Measurements from ENCODE around the gene BRF1.
"Not testable (repeated sequence)": the region's sequence is repeated elsewhere in the genome, so short reads cannot be mapped to it uniquely, and the experiment has no call there.

BRF1 gene

DNA sequence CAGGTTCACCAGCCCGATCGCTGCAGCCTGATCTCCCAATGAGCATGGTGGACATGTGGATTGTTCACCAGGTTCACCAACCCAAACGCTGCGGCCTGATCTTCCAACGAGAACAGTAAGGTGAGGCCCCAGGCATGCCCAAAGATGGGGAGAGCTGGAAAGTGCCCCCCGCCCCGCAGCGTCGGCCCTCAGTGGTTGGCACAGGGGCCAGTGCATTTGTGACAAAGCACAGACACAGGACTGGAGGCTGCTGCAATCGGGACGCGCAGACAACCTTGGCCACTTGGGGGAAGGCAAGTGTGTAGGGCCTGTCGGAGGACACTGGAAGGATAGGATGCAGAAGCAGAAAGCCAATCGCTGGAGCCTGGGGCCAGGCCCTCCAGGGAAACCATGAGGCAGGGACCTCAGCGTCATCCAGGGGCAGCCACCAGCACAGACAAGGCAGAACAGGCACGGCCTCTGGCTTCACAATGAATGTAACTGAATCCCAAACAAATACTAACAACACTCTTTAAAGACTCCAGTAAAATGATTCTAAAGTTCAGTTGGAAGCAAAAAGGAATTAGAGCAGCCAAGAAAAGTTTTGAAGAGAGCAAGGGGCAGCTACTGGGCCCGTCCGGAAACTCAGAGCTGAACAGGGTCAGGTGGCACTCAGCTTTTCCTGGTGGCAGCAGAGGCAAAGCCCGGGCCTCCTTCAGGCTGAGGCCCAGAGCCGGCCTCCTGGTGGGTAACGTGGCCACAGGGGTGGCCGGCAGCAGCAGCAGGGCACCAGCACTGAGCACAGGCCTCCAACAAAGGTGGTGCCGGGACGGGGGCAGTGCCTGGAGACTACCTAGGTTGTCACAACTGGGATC, 13.3 kb downstream of the BRF1 start:
- no peak for DNase-seq

DNA sequence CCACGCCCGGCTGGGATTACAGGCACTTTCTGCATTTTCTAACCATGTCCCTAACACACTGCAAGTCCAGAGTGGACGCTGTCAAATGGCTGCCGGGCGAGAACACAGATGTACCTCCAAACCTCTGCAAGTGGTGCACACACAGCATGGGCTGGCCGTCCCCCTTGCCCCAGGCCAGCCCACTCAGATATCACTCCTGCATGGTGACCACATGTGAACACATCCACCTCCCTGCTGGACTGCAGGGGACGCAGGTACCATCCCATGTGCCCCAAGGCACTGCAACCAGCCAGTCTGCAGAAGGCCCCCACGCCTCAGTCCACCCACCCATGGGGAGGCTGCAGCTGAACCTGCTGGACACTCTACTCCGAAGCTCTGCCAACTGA, 14.0 kb downstream of the BRF1 start:
- no peak for DNase-seq

DNA sequence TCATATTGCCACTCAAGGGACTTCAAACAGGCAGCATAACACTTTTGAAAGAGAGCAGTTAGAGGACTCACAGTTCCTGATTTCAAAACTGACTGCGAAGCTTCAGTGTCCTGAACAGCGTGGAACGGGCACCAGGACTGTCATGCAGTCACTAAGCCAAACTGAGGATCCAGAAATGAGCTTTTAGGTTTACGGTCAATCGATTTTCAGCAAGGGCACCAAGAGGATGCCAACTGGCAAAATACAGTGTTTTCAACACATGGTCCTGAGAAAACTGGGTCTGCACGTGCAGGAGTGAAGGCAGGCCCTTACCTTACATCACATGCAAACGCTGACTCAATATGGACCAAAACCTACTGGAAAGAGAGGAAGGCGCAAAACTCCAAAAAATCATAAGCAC, 15.6 kb downstream of the BRF1 start:
- no peak for DNase-seq

DNA sequence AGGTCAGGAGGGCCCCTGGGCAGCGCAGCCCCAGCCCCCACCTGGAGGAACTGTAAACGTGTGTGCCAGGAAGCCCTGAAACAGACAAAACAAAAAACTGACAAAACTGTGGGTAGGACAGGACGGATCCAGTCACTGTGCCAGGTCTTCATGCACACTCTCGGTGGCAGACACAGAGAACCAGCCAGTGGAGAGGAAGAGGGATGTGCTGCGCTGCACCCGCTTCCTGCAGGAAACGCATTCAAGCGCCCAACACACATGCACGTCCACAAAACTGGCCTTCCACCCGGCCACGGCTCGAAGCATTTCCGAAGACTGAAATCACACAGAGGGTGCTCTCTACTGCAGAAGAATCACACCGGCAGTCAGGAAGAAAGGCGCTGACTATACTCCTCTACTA, 16.9 kb downstream of the BRF1 start:
- DNase-seq: no peak

DNA sequence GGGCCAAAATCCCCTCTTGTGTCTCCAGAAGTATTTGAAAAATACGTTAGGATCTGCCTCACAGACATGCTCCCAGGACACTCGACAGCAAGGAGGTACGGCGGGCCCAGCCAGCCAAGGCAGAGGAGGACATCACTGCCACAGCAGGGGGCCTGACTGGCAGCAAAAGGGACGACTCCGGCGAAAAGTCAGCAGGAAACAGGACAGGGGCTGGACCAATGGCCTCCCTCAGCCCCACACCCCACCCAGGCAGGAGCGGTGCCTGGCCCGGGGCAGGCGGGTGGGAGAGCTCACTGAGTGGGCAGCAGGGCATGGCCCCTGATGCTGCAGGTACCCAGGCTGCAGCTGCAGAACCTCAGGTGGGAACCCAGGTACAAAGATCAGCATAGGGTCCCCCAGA, 17.8 kb downstream of the BRF1 start:
- no peak for DNase-seq

DNA sequence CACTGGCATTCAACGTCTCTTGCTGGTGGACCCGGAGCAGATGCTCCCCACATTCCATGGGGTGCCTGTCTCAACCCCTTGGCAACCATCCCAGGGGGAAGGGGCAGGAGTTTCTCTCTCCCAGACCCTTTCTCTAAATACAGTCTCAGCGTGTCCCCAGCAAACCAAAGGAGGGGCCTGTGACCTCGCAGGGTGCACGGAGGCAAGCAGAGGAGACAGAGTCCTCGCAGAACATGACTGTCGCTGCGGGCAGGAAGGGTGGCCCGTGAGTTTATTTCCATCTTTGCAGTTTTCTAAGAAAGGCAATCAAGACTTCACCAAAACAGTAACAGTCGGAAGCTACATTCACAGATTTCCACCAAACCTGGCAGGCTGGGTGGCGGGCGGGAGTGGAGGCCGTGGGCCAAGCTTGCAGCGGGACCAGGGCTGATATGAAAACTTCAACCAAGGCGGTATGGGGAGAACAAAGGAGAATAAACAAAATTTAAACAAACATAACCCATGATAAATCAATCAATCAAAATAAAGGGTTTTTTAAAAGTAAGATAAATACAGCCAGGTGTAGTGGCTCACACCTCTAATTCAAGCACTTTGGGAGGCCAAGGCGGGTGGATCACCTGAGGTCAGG, 18.6 kb downstream of the BRF1 start:
- no peak for DNase-seq

DNA sequence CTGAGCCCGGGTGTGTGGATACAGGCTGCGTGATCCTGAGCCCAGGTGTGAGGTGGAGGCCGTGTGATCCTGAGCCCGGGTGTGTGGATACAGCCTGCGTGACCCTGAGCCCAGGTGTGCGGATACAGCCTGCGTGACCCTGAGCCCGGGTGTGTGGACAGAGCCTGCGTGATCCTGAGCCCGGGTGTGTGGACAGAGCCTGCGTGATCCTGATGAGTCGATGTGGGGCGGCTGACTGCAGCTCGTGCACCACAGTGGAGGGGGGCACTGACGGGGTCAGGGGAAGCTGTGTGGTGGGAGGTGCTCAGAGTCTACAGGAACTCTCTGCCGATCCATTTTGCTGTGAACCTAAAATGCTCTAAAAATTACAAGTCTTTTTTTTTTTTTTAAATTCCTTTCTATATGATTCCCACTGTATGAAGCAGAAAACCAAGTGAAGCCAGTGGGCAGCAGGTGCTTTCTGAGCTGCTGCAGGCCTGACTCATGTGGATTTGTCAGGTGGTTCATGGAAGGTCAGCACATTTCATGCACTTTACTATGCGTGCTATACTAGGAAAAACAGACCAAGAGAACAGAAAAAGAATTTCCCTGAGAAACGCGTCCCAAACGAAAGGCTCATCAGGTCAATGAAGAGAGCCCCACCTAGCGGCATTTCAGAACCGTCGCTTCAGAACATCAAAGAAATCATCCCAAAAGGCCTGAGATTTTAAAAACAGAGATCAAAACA, 19.3 kb downstream of the BRF1 start:
- no peak for DNase-seq

DNA sequence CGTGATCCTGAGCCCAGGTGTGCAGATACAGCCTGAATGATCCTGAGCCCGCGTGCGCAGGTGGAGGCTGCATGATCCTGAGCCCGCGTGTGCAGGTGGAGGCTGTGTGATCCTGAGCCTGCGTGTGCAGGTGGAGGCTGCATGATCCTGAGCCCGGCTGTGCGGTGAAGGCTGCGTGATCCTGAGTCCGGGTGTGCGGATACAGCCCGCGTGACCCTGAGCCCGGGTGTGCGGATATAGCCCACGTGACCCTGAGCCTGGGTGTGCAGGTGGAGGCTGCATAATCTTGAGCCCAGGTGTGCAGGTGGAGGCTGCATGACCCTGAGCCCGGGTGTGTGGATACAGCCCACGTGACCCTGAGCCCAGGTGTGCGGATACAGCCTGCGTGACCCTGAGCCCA, 20.3 kb downstream of the BRF1 start:
- DNase-seq: no peak

DNA sequence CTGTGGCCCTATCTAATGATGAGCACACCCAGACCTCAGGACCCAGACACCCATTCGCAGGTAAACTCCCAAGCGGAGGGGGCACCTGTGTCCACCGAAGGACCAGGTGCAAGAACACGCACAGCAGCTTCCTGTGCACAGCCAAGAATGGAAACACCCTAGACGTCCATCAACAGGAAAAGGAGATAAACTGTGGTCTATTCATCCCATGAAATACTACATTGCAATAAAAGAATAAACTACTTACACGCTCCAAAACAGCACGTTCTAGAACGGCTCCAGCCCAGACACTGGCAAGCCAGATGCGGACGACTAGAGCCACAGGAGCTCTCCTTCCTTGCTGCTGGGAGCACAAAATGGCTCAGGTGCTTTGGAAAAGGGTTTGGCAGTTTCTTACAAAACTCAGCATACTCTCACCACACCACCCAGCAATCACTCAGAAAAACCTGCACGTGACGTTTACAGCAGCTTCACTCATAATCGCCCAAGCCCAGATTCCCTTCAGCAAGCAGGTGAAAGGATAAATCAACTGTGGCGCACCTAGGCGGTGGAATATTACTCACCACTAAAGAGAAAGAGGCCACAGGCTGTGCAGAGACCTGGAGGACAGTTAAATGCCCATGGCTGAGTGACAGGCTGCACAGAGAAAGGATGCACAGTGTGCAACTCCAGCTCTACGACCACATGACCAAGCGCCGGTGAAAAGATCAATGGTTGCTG, 21.0 kb downstream of the BRF1 start:
- DNase-seq: no peak

DNA sequence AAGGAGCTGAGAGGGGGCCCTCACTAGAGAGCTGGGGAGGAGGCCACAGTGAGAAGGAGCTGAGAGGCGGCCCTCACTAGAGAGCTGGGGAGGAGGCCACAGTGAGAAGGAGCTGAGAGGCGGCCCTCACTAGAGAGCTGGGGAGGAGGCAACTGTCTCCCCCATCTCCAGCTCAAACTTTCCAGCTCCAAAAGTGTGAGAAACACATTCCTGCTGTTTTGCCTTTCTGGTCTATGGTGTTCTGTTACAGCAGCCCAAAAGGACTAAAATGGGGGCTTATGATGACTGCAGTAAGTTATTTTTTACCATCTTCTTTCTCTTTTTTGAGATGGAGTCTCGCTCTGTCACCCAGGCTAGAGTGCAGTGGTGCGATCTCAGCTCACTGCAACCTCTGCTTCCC, 23.4 kb downstream of the BRF1 start:
- not testable (repeated sequence) for DNase-seq

DNA sequence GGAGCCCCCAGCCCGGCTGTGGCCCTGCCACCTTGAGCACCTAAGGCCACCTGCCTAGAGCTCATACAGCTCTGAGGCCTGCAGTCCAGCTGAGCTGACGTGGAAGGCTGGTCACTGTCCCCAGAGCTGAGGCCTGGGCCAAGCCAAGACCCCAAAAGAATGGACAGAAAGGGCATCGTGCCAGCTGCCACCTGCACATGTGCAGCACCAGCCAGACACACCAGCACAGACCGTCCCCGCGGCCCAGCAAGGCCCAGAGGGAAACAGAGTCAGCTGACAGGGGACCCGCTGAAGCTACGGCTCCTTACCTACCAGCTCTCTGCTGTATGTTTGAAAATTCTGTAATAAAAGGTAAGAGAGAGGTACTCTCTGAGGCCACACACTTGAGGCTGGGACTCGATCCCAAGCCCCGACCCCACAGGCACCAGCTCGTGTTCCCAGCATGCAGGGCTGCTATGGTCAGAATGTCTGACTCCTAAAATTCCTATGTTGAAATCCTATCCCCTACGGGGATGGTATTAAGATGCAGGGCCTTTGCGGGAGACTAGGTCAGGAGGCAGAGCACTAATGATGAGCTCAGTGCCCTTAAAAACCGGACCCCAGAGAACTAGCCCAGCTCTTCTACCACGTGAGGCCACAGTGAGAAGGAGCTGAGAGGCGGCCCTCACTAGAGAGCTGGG, 25.4 kb downstream of the BRF1 start:
- no peak for DNase-seq

DNA sequence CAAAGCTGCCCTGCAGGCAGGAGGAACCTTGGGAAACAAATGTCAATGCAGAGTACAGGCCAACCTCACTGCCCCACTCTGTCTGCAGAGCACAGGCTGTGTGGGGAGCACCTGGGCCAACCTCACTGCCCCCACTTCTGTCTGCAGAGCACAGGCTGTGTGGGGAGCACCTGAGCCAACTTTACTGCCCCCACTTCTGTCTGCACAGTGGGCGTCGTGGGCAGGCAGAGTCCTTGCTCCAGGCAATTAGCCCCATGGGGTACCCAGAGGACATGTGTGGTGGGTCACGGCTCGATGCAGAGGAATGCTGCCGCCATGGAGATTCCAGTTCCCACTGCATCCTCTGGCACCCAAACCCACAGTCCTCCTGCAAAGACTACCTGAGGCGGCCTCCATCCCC, 26.2 kb downstream of the BRF1 start:
- no peak for DNase-seq

DNA sequence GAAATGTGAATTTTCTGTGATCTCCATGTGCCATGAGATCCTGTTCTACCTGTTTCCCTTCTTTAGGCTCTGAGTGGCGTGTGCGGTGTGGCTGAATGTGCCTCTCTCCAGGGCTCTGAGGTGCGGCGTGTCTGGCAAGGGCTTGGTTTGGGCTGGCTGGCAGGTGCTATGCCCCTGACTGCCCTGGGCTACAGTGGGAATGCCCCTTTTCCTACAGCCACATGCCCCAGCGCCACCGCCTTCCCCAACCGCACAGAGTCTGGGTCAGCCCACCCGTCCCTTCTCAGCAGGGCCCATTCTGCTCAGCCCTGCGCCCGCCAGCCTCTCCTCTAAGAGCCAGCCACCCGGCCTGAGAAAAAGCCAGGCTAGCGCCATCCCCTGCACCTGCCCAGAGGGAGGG, 27.7 kb downstream of the BRF1 start:
- peak; percentile 74 for DNase-seq

DNA sequence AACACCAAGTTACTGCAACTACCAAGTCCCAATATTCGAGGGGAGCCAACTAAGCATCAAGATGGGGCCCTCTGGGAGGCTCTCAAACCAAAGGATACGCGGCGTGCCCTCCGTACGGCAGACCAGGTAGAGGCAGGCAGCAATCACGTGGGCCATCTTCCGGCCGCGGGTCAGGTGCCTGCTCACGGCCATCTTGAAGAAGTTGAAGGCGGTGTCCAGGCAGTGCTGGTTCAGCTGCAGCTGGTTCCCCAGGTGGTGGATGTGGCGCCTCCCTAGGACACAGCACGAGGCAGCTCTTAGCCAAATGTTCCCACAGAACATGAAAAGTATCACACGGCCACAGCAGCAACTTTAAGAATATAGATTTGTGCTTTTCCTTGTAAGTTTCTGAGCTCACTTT, 28.2 kb downstream of the BRF1 start:
- peak; percentile 74 for DNase-seq

DNA sequence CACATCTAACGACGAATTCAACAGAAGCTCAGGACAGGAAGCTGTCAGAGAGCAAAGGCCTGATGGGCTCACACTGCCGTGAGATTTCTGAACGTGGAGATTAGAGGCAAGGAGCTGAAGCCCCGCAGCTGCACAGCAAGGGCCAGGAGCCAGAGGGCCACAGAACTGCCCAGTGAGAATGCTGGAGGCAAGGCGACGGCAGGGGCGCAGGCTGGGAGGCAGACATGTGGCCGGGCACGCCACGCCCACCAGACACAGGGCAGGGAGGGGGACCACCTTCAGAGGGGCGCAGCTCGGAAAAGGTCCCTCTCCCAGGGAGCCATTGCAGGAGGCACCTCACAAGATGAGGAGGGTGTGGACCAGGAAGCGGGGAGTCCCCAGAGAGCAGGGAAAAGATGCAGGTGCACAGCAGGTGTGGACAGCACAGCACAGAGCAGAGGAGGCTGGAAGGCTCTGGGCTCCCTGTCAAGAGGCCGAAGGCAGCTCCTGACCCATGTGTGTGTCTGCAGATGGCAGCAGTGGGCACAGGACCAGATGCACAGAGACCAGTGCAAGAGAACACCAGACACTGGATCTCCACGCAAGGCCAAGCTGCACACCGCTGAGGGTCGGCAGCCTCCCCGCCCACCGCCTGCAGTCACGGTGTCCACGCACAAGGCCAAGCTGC, 29.4 kb downstream of the BRF1 start:
- no peak for DNase-seq

DNA sequence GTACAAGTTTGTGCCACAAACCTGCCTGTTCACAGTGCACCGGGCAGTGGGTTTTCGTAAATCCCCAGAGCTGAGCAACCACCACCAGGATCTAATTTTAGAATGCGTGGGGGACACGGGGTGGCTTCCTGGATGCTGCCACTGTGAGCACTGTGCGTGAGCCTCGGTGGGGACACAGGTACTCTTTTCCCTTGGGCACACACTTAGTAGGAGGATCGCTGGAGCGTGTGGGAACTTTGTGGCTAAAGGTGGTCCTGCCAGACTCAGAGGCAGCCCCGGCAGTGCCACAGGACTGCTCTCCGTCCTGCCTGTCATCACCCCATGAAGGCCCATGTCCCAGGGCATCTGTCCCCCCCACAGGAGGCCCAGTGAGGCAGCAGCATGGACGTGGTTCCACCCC, 31.4 kb downstream of the BRF1 start:
- DNase-seq: no peak

DNA sequence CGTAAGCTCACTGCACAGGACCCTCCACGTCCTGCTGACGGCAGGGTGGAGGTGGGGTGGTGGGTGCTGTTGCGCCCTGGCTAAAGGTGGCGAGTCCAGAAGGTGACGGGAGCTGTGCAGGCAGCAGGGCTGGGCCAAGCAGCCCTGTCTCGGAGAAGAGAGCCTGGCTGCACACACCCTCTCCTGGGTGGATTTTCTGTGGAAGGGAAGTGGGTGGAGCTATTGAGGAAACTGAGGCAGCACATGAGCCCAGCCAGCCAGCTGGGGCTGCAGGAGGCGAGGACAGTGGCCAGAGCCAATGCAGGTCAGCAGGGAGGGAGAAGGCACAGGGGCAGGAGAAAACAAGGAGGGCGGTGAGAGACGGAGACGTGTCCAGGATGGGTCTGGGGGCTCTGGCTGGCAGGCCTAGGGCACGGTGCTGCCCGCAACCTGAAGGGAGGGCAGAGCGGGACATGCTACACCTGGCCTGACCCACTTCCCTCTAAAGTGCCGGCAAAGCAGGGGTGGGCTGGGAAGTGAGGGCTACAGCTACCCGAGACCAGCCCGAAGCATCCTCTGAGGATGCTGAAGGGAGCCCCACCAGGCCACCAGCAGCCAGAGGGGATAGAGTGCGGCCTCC, 32.0 kb downstream of the BRF1 start:
- DNase-seq: no peak

DNA sequence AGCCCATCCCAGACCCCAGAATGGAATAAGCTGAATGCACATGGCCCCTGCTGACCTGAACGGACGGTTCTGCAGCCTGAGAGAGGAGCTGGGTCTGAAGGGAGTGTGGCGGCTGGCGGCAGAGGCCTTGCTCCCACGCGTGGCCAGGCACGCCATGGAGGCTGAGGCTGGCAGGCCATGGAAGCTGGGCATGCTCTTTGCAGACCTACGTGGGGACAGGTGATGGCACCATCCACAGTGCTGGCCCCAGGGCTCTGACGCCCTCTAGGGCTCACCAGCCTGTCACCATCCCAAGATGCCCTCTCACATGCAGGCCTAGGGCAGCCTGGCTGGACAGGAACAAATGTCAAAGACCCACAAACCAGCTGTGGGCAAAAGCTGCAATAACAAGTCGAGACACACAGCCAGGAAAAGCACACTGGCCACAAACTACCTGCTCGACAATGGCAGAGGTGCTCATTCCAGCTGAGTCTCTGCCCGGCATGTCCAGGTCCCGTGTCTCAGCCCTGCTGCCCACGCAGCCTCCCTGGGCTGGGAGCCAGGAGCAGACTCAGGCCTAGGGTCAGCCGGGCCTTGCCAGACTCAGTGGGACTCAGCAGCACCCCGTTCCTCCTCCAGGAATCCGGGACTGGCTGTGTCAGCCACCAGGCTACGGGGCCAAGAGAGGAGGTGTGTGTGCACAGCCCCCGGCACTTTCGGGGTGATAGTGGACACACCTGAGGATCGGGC, 32.8 kb downstream of the BRF1 start:
- DNase-seq: no peak

DNA sequence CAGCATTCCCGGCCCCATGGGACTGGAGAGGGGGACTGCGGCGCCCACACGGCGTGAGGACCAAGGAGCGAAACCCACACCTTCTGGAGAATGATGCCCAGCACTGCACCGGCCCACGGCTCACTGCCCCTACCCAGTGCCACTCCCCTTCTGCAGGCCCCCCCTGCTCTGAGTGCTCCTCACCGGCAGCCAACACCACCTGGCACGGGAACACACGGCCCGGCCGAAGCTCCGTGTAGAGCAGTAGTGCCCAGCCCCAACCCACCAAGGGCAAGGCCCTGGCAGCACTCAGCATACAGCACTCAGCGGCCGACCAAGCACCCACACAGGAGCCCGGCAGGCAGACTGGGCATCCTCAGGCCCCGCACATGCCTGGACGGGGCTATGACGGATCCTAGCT, 39.0 kb downstream of the BRF1 start:
- DNase-seq: no peak

DNA sequence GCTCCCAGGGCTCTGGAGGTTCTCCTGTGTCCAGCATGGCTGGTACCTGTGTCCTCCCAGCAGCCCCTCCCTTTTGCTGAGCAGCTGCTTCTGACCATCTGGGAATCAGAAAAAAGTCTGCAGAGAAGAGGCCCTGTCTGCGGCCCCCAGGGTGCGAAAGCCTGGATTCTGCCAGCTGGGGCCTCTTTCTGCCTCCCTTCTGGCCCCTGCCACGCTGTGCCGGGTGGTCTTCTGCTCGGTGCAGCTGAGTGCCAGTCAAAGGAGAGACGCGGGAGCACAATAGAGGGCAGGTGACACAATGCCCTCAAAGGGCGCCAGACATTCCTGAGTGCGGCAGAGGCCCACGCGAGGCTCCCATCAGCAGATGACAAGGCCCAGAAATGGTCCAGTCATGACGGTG, 39.8 kb downstream of the BRF1 start:
- DNase-seq: no peak

DNA sequence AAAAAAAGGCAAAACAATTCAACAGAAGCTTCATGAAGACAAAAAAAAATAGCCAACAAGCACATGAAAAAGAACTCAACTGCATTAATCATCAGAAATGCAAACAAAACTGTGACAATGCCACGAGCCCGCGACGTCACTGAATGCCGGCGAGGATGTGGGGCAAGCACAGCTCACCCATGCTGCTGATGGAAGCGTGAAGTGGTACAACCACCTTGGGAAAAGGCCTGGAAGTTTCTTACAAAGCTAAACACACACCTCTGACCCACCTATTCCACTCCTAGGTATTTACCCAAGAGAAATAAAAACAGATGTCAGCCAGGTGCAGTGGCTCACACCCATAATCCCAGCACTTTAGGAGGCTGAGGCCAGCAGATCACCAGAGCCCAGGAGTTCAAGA, 42.0 kb downstream of the BRF1 start:
- no peak for DNase-seq

All from DMS79 (cell line).